OCI-LY3 (cell line): ENCODE data around the gene OR2T35.

Experiments
- H2AFZ ChIP-seq: fragments of 200-600, 300-600 bp; shearing (Covaris generic); 2 replicates; pipeline ENCODE4 v1.6.0; 2014; ENCODE audit warnings: antibody characterized with exemption, low read depth, low read length
- H3K27ac ChIP-seq: fragments of 200-600, 300-600 bp; sonication (generic); 2 replicates; pipeline ENCODE4 v1.5.1; 2014; ENCODE audit warnings: mild to moderate bottlenecking, low read length, moderate library complexity, mixed read lengths
- H3K27me3 ChIP-seq: fragments of 200-600, 300-600 bp; sonication (generic); 2 replicates; pipeline ENCODE4 v1.6.1; 2014; ENCODE audit warnings: low read depth, low read length, mixed read lengths
- H3K36me3 ChIP-seq: fragments of 200-600, 300-600 bp; sonication (generic); replicated peaks from 2 replicates; pipeline ENCODE3; 2014; ENCODE audit warnings: low read depth, low read length, mixed read lengths
- H3K4me1 ChIP-seq: fragments of 300-600, 200-600 bp; sonication (generic); 2 replicates; pipeline ENCODE4 v1.6.1; 2014; ENCODE audit warnings: low read length, mixed read lengths
- H3K4me2 ChIP-seq: fragments of 200-600, 300-600 bp; sonication (generic); 2 replicates; pipeline ENCODE4 v1.6.1; 2014; ENCODE audit warnings: low read length, mixed read lengths
- H3K4me3 ChIP-seq: fragments of 300-600, 200-600 bp; sonication (generic); 2 replicates; pipeline ENCODE4 v1.5.1; 2014; ENCODE audit warnings: antibody characterized with exemption, mild to moderate bottlenecking, low read length, moderate library complexity
- H3K79me2 ChIP-seq: fragments of 300-600, 200-600 bp; shearing (Covaris generic); 2 replicates; pipeline ENCODE4 v1.6.1; 2014; ENCODE audit warnings: mild to moderate bottlenecking, low read length, mixed read lengths
- H3K9ac ChIP-seq: fragments of 300-600, 200-600 bp; shearing (Covaris generic); 2 replicates; pipeline ENCODE4 v1.6.0; 2014; ENCODE audit warnings: mild to moderate bottlenecking, low read length, moderate library complexity
- H3K9me3 ChIP-seq: fragments of 200-600, 300-600 bp; shearing (Covaris generic); 2 replicates; pipeline ENCODE4 v1.6.1; 2014; ENCODE audit warnings: low read length, mixed read lengths; ENCODE audit not compliant: insufficient read depth
- H4K20me1 ChIP-seq: fragments of 200-600, 300-600 bp; sonication (generic); 2 replicates; pipeline ENCODE4 v1.6.1; 2016; ENCODE audit warnings: low read length, mixed read lengths; ENCODE audit not compliant: insufficient read depth
- EZH2phosphoT487 ChIP-seq: fragments of 200-600 bp; shearing (Covaris generic); IDR thresholded peaks from 2 replicates; pipeline ENCODE4 v1.6.1; 2018; ENCODE audit warnings: antibody characterized with exemption, mixed run types, low read depth
- TF ChIP-seq, protein P1 (sequence below): fragments of 200-600, 300-600 bp; sonication (generic); IDR thresholded peaks from 2 replicates; pipeline ENCODE4 v1.5.1; 2014; ENCODE audit warnings: antibody characterized with exemption, low read length, low read depth

The OR2T35 gene

DNA sequence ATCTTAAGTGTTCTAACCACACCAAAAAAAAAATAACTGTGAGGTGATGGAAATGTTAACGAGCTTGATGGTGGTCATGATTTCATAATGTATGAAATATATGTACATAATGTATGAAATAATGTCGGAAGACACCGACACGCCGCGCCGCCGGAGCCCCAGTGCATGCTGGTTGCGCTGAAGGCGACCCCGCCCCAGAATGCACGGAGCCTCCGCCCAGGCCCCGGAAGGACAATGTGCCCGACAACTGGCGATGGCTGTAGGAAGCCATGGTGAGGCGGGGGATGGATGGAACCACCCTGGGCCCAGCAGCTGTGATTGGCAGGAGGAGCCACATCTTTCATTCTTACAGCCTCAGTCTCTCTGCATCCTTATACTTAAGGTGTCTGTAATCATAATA is 55.0 kb downstream of the OR2T35 start:
- Histone ChIP-seq H3K9me3 (no peaks in the 10 kb centered on the region), H3K27me3 (no peaks in the 10 kb centered on the region), H3K9ac (no peak overlapping the region), H3K4me3 (no peak overlapping the region), H2AFZ (no peak overlapping the region), H3K27ac (no peak overlapping the region), H3K36me3 (no peaks in the 10 kb centered on the region), H4K20me1 (no peaks in the 10 kb centered on the region), H3K4me2 (no peak overlapping the region), H3K79me2 (no peaks in the 10 kb centered on the region), H3K4me1 (no peaks in the 10 kb centered on the region)
- TF ChIP-seq, protein P1, sequence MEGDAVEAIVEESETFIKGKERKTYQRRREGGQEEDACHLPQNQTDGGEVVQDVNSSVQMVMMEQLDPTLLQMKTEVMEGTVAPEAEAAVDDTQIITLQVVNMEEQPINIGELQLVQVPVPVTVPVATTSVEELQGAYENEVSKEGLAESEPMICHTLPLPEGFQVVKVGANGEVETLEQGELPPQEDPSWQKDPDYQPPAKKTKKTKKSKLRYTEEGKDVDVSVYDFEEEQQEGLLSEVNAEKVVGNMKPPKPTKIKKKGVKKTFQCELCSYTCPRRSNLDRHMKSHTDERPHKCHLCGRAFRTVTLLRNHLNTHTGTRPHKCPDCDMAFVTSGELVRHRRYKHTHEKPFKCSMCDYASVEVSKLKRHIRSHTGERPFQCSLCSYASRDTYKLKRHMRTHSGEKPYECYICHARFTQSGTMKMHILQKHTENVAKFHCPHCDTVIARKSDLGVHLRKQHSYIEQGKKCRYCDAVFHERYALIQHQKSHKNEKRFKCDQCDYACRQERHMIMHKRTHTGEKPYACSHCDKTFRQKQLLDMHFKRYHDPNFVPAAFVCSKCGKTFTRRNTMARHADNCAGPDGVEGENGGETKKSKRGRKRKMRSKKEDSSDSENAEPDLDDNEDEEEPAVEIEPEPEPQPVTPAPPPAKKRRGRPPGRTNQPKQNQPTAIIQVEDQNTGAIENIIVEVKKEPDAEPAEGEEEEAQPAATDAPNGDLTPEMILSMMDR: no peak
- TF ChIP-seq EZH2phosphoT487: no peak

DNA sequence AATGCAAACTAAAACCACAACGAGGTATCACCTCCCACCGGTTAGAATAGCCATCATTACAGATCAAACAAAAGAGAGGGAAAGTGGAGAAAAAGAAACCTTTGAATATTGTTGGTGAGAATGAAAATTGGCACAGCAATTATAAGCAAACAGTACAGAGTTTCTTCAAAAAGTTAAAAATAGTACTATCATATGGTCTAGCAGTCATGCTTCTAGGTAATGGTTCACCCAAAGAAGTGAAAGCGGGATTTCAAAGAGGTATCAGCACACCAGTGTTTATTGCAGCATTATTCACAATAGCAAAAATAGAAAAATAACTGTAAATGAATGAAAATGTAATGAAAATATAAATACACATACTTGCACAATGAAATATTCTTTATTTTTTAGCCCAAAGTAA is 55.7 kb downstream of the OR2T35 start:
- TF ChIP-seq, protein P1: no peak
- no peak for TF ChIP-seq EZH2phosphoT487
- Histone ChIP-seq H4K20me1 (no peaks in the 10 kb centered on the region), H3K79me2 (no peaks in the 10 kb centered on the region), H3K27ac (no peak overlapping the region), H3K27me3 (no peaks in the 10 kb centered on the region), H3K4me3 (no peak overlapping the region), H3K9ac (no peak overlapping the region), H2AFZ (no peak overlapping the region), H3K4me2 (no peak overlapping the region), H3K9me3 (no peaks in the 10 kb centered on the region), H3K4me1 (no peaks in the 10 kb centered on the region), H3K36me3 (no peaks in the 10 kb centered on the region)
